WTC11 (cell line): ENCODE data around the gene CNTRL. TPM values are rescaled to one million over a fixed set of nuclear protein-coding genes. Genes with fewer than 3 reads are reported as not detected.
A peak's percentile ranks its signal among the peaks of the same experiment; 100 is the strongest.

Experiments used
- ATAC-seq: fragments of 200-7000 bp; cut with Tn5 transposase; 2 replicates; pipeline ENCODE4 v1.10.0; 2021; ENCODE audit warnings: mild to moderate bottlenecking, moderate library complexity
- CTCF ChIA-PET: fragments of 300-600 bp; sonication (Branson Sonifier 250); formaldehyde crosslinking; loops from one replicate; lab custom pipeline; 2021; ENCODE audit warnings: antibody characterized with exemption; lab: Charles Lee
- POLR2A ChIA-PET: fragments of 350-600 bp; sonication (Branson Sonifier 250); formaldehyde crosslinking; loops from one replicate; lab custom pipeline; 2021; ENCODE audit warnings: antibody characterized with exemption; lab: Charles Lee
- DNase-seq: peaks from one replicate; pipeline ENCODE4 v3.0.0; 2021; ENCODE audit warnings: low spot score
- H3K27ac Mint-ChIP-seq: 2 replicates; pipeline ENCODE4 v1.8.0; 2021; ENCODE audit warnings: mixed read lengths
- H3K27me3 Mint-ChIP-seq: 2 replicates; pipeline ENCODE4 v1.8.0; 2021; ENCODE audit warnings: low read depth, mild to moderate bottlenecking, moderate library complexity, mixed read lengths
- H3K36me3 Mint-ChIP-seq: 2 replicates; pipeline ENCODE4 v1.8.0; 2021; ENCODE audit warnings: mixed read lengths
- H3K4me1 Mint-ChIP-seq: 2 replicates; pipeline ENCODE4 v1.8.0; 2022; ENCODE audit warnings: mixed read lengths
- H3K4me3 Mint-ChIP-seq: 2 replicates; pipeline ENCODE4 v1.8.0; 2021; ENCODE audit warnings: mild to moderate bottlenecking, moderate library complexity, mixed read lengths
- H3K9me3 Mint-ChIP-seq: 2 replicates; pipeline ENCODE4 v1.8.0; 2021; ENCODE audit warnings: mixed read lengths
- E2F4 ChIP-seq: sonication (generic); formaldehyde crosslinking; IDR thresholded peaks from 2 replicates; pipeline ENCODE4 v1.8.1; 2022; ENCODE audit warnings: low read depth, mild to moderate bottlenecking, moderate library complexity, missing genetic modification reagents, borderline replicate concordance
- EMX1 ChIP-seq: fragments of 250-450 bp; sonication (Bioruptor Pico); IDR thresholded peaks from 2 replicates; pipeline ENCODE4 v1.8.0; 2021; ENCODE audit warnings: mild to moderate bottlenecking
- FOXK1 ChIP-seq: sonication (generic); formaldehyde crosslinking; IDR thresholded peaks from 2 replicates; pipeline ENCODE4 v1.8.0; 2022; ENCODE audit warnings: mild to moderate bottlenecking, moderate library complexity, missing genetic modification reagents
- GTF2I ChIP-seq: fragments of 250-450 bp; sonication (Bioruptor Pico); conservative IDR thresholded peaks from 2 replicates; pipeline ENCODE4 v1.4.0; 2021; ENCODE audit warnings: mild to moderate bottlenecking
- HMGA2 ChIP-seq: fragments of 250-450 bp; sonication (Bioruptor Pico); IDR thresholded peaks from 2 replicates; pipeline ENCODE4 v1.4.0; 2021; ENCODE audit warnings: mild to moderate bottlenecking, moderate library complexity
- IRF1 ChIP-seq: sonication (generic); formaldehyde crosslinking; IDR thresholded peaks from 2 replicates; pipeline ENCODE4 v1.8.0; 2023; ENCODE audit warnings: missing genetic modification reagents
- MAX ChIP-seq: sonication (generic); formaldehyde crosslinking; IDR thresholded peaks from 2 replicates; pipeline ENCODE4 v1.8.0; 2022; ENCODE audit warnings: mild to moderate bottlenecking, missing genetic modification reagents
- NR2C2 ChIP-seq: sonication (generic); formaldehyde crosslinking; IDR thresholded peaks from 2 replicates; pipeline ENCODE4 v1.8.0; 2022; ENCODE audit warnings: mild to moderate bottlenecking, missing genetic modification reagents
- OVOL2 ChIP-seq: fragments of 250-450 bp; sonication (Bioruptor Pico); IDR thresholded peaks from 2 replicates; pipeline ENCODE4 v1.9.0; 2021; ENCODE audit warnings: mild to moderate bottlenecking, borderline replicate concordance
- PRDM15 ChIP-seq: sonication (generic); formaldehyde crosslinking; IDR thresholded peaks from 2 replicates; pipeline ENCODE4 v1.8.0; 2022; ENCODE audit warnings: missing genetic modification reagents
- SMAD4 ChIP-seq: sonication (generic); formaldehyde crosslinking; IDR thresholded peaks from 2 replicates; pipeline ENCODE4 v1.8.0; 2022; ENCODE audit warnings: mild to moderate bottlenecking, missing genetic modification reagents
- SOX15 ChIP-seq: fragments of 250-450 bp; sonication (Bioruptor Pico); IDR thresholded peaks from 2 replicates; pipeline ENCODE4 v1.9.0; 2021; ENCODE audit warnings: mild to moderate bottlenecking
- ZNF423 ChIP-seq: fragments of 250-450 bp; sonication (Bioruptor Pico); IDR thresholded peaks from 2 replicates; pipeline ENCODE4 v2.1.2; 2022; ENCODE audit warnings: mild to moderate bottlenecking, moderate library complexity
- total RNA-seq: library from RNA; stranded (reverse); gene quantifications from 3 replicates; pipeline ENCODE4 v1.2.3, GENCODE V29; 2021
- TF ChIP-seq, protein P1 (sequence below): sonication (generic); formaldehyde crosslinking; IDR thresholded peaks from 2 replicates; pipeline ENCODE4 v1.8.1; 2022; ENCODE audit warnings: mild to moderate bottlenecking, missing genetic modification reagents, moderate library complexity, borderline replicate concordance

Gene CNTRL
- total RNA-seq, 1 experiment from 2014 or later, result 13.3 TPM

GRCh38 chr9:121144482-121144881, 69.7 kb downstream of the CNTRL start:
- Mint-ChIP-seq H3K4me1 (peaks cover 6% of the 10 kb centered on the region), H3K36me3 (peaks cover 17% of the 10 kb centered on the region; the same call in 1 of the 2 replicates), H3K27me3 (no peaks in the 10 kb centered on the region), H3K4me3 (no peak overlapping the region), H3K9me3 (no peaks in the 10 kb centered on the region), H3K27ac (no peak overlapping the region)
- POLR2A ChIA-PET, result no interaction called here
- ATAC-seq (no peak), DNase-seq (no peak)
- CTCF ChIA-PET, result no interaction called here
- TF ChIP-seq PRDM15 (CRISPR knock-in tag) (no peak), SMAD4 (no peak), NR2C2 (CRISPR knock-in tag) (no peak), E2F4 (CRISPR knock-in tag) (no peak), HMGA2 (CRISPR knock-in tag) (no peak), GTF2I (CRISPR knock-in tag) (no peak), IRF1 (no peak)
- TF ChIP-seq, protein P1, sequence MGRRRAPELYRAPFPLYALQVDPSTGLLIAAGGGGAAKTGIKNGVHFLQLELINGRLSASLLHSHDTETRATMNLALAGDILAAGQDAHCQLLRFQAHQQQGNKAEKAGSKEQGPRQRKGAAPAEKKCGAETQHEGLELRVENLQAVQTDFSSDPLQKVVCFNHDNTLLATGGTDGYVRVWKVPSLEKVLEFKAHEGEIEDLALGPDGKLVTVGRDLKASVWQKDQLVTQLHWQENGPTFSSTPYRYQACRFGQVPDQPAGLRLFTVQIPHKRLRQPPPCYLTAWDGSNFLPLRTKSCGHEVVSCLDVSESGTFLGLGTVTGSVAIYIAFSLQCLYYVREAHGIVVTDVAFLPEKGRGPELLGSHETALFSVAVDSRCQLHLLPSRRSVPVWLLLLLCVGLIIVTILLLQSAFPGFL (CRISPR knock-in tag), result no peak

DNA sequence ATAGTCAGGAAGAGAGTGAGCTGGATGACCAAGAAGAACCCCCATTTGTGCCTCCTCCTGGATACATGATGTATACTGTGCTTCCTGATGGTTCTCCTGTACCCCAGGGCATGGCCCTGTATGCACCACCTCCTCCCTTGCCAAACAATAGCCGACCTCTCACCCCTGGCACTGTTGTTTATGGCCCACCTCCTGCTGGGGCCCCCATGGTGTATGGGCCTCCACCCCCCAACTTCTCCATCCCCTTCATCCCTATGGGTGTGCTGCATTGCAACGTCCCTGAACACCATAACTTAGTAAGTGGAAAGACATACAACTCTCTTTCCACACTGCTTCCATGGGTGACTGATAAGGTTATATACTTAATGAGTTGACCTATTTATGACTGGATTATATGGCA, 75.4 kb downstream of the CNTRL start:
- CTCF ChIA-PET, result interaction anchor here (1.5 kb wide), 1 partner anchor 19 kb away, joined by 4 read pairs; no protein-coding TSS in a partner anchor
- no peak overlapping the region for H3K27ac Mint-ChIP-seq
- ATAC-seq (no peak), DNase-seq (no peak)
- POLR2A ChIA-PET, result no interaction called here
- no peaks in the 10 kb centered on the region for H3K9me3 Mint-ChIP-seq
- H3K4me1 Mint-ChIP-seq, result peaks cover 9% of the 10 kb centered on the region
- peaks cover 5% of the 10 kb centered on the region; the same call in 1 of the 2 replicates for H3K36me3 Mint-ChIP-seq
- no peaks in the 10 kb centered on the region for H3K27me3 Mint-ChIP-seq
- TF ChIP-seq ZNF423 (peak; percentile 53), SOX15 (no peak)
- H3K4me3 Mint-ChIP-seq, result no peak overlapping the region

- CTCF ChIA-PET, result no interaction called here
- ATAC-seq (no peak), DNase-seq (no peak)
- Mint-ChIP-seq H3K36me3 (peaks cover 5% of the 10 kb centered on the region; the same call in 1 of the 2 replicates), H3K27me3 (no peaks in the 10 kb centered on the region), H3K27ac (no peak overlapping the region), H3K9me3 (no peaks in the 10 kb centered on the region), H3K4me1 (peaks cover 9% of the 10 kb centered on the region), H3K4me3 (no peak overlapping the region)
- POLR2A ChIA-PET, result no interaction called here
- no peak for TF ChIP-seq FOXK1 (CRISPR knock-in tag)
- no peak for TF ChIP-seq MAX
- TF ChIP-seq SOX15, result no peak
- TF ChIP-seq EMX1, result no peak
- TF ChIP-seq OVOL2 (CRISPR knock-in tag), result no peak
- no peak for TF ChIP-seq IRF1
Observed at GRCh38 chr9:121153642-121154041, 78.9 kb downstream of the CNTRL start.
